SK-N-SH treated with all-trans-retinoic acid at 6 μM for 48 hours (cell line): ENCODE measurements around the gene RBFOX2.

Source experiments
- ATAC-seq: fragments of 200-7000 bp; cut with Tn5 transposase; 3 replicates; pipeline ENCODE4 v1.9.1; 2020; ENCODE audit warnings: mild to moderate bottlenecking, moderate library complexity
- ARNTL ChIP-seq: fragments of 450-650 bp; formaldehyde crosslinking; IDR thresholded peaks from 2 replicates; pipeline ENCODE4 v1.5.0; 2020; ENCODE audit warnings: low read depth, mild to moderate bottlenecking, moderate library complexity, borderline replicate concordance
- CREB5 ChIP-seq: fragments of 250-450 bp; sonication (Bioruptor Pico); IDR thresholded peaks from 2 replicates; pipeline ENCODE4 v1.5.1; 2020; ENCODE audit warnings: low read depth, mild to moderate bottlenecking, moderate library complexity
- CSDC2 ChIP-seq: fragments of 250-450 bp; sonication (Bioruptor Pico); IDR thresholded peaks from 2 replicates; pipeline ENCODE4 v1.5.0; 2020; ENCODE audit warnings: mild to moderate bottlenecking, moderate library complexity
- CSRNP3 ChIP-seq: fragments of 250-450 bp; sonication (Bioruptor Pico); IDR thresholded peaks from 2 replicates; pipeline ENCODE4 v1.5.1; 2021; ENCODE audit warnings: mild to moderate bottlenecking, moderate library complexity
- ESRRG ChIP-seq: fragments of 250-450 bp; sonication (Bioruptor Pico); IDR thresholded peaks from 2 replicates; pipeline ENCODE4 v1.6.1; 2021; ENCODE audit warnings: mild to moderate bottlenecking
- GLIS3 ChIP-seq: fragments of 250-450 bp; sonication (Bioruptor Pico); IDR thresholded peaks from 2 replicates; pipeline ENCODE4 v1.5.0; 2020; ENCODE audit warnings: mild to moderate bottlenecking, moderate library complexity
- ISL1 ChIP-seq: fragments of 250-450 bp; sonication (Bioruptor Pico); IDR thresholded peaks from 2 replicates; pipeline ENCODE4 v2.1.2; 2022; ENCODE audit warnings: mild to moderate bottlenecking, moderate library complexity
- OSR1 ChIP-seq: fragments of 250-450 bp; sonication (Bioruptor Pico); IDR thresholded peaks from 2 replicates; pipeline ENCODE4 v1.8.0; 2022; ENCODE audit warnings: moderate library complexity, mild to moderate bottlenecking, inconsistent platforms
- PATZ1 ChIP-seq: fragments of 250-450 bp; sonication (Bioruptor Pico); IDR thresholded peaks from 2 replicates; pipeline ENCODE4 v1.8.0; 2020; ENCODE audit warnings: mild to moderate bottlenecking, moderate library complexity, borderline replicate concordance
- PPARA ChIP-seq: fragments of 250-450 bp; sonication (Bioruptor Pico); IDR thresholded peaks from 2 replicates; pipeline ENCODE4 v1.5.0; 2020; ENCODE audit warnings: mild to moderate bottlenecking, borderline replicate concordance
- RARB ChIP-seq: fragments of 250-450 bp; sonication (Bioruptor Pico); IDR thresholded peaks from 2 replicates; pipeline ENCODE4 v1.8.0; 2021; ENCODE audit warnings: mild to moderate bottlenecking, moderate library complexity
- SNAI2 ChIP-seq: fragments of 250-450 bp; sonication (Bioruptor Pico); IDR thresholded peaks from 2 replicates; pipeline ENCODE4 v1.5.0; 2020; ENCODE audit warnings: mild to moderate bottlenecking, moderate library complexity
- TCF4 ChIP-seq: fragments of 250-450 bp; sonication (Bioruptor Pico); IDR thresholded peaks from 2 replicates; pipeline ENCODE4 v1.8.0; 2021; ENCODE audit warnings: mild to moderate bottlenecking, moderate library complexity, borderline replicate concordance
- ZC3H10 ChIP-seq: fragments of 250-450 bp; sonication (Bioruptor Pico); IDR thresholded peaks from 2 replicates; pipeline ENCODE4 v1.5.1; 2021; ENCODE audit warnings: mild to moderate bottlenecking, moderate library complexity
- ZFP3 ChIP-seq: fragments of 250-450 bp; sonication (Bioruptor Pico); IDR thresholded peaks from 2 replicates; pipeline ENCODE4 v1.5.0; 2020; ENCODE audit warnings: mild to moderate bottlenecking, moderate library complexity
- ZNF565 ChIP-seq: fragments of 450-650 bp; formaldehyde crosslinking; conservative IDR thresholded peaks from 2 replicates; pipeline ENCODE4 v1.5.0; 2020; ENCODE audit warnings: low read depth, mild to moderate bottlenecking, moderate library complexity
- ZNF70 ChIP-seq: fragments of 450-650 bp; formaldehyde crosslinking; IDR thresholded peaks from 2 replicates; pipeline ENCODE4 v1.5.0; 2020; ENCODE audit warnings: mild to moderate bottlenecking, moderate library complexity
- TF ChIP-seq, protein P1 (sequence below): fragments of 250-450 bp; sonication (Bioruptor Pico); IDR thresholded peaks from 2 replicates; pipeline ENCODE4 v1.8.0; 2021; ENCODE audit warnings: low read depth, mild to moderate bottlenecking, moderate library complexity, borderline replicate concordance
- TF ChIP-seq, protein P2 (sequence below): fragments of 250-450 bp; sonication (Bioruptor Pico); IDR thresholded peaks from 2 replicates; pipeline ENCODE4 v1.5.0; 2020; ENCODE audit warnings: mild to moderate bottlenecking, moderate library complexity

RBFOX2 gene

GRCh38 chr22:35860837-35861236, 167.8 kb downstream of the RBFOX2 start:
- ATAC-seq = no peak
- no peak for TF ChIP-seq ZFP3 (CRISPR knock-in tag)
- no peak for TF ChIP-seq ZNF565
- TF ChIP-seq, protein P1, sequence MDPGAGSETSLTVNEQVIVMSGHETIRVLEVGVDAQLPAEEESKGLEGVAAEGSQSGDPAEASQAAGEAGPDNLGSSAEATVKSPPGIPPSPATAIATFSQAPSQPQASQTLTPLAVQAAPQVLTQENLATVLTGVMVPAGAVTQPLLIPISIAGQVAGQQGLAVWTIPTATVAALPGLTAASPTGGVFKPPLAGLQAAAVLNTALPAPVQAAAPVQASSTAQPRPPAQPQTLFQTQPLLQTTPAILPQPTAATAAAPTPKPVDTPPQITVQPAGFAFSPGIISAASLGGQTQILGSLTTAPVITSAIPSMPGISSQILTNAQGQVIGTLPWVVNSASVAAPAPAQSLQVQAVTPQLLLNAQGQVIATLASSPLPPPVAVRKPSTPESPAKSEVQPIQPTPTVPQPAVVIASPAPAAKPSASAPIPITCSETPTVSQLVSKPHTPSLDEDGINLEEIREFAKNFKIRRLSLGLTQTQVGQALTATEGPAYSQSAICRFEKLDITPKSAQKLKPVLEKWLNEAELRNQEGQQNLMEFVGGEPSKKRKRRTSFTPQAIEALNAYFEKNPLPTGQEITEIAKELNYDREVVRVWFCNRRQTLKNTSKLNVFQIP (CRISPR knock-in tag) = no peak
- TF ChIP-seq ARNTL (CRISPR knock-in tag) = no peak
- TF ChIP-seq ZC3H10 (CRISPR knock-in tag) = no peak
- no peak for TF ChIP-seq GLIS3 (CRISPR knock-in tag)
- no peak for TF ChIP-seq CSRNP3 (CRISPR knock-in tag)
- no peak for TF ChIP-seq PPARA (CRISPR knock-in tag)
- no peak for TF ChIP-seq CSDC2 (CRISPR knock-in tag)
- TF ChIP-seq OSR1 (CRISPR knock-in tag) = no peak
- no peak for TF ChIP-seq SNAI2 (CRISPR knock-in tag)
- TF ChIP-seq TCF4 (CRISPR knock-in tag) = no peak
- TF ChIP-seq RARB = no peak
- TF ChIP-seq, protein P2, sequence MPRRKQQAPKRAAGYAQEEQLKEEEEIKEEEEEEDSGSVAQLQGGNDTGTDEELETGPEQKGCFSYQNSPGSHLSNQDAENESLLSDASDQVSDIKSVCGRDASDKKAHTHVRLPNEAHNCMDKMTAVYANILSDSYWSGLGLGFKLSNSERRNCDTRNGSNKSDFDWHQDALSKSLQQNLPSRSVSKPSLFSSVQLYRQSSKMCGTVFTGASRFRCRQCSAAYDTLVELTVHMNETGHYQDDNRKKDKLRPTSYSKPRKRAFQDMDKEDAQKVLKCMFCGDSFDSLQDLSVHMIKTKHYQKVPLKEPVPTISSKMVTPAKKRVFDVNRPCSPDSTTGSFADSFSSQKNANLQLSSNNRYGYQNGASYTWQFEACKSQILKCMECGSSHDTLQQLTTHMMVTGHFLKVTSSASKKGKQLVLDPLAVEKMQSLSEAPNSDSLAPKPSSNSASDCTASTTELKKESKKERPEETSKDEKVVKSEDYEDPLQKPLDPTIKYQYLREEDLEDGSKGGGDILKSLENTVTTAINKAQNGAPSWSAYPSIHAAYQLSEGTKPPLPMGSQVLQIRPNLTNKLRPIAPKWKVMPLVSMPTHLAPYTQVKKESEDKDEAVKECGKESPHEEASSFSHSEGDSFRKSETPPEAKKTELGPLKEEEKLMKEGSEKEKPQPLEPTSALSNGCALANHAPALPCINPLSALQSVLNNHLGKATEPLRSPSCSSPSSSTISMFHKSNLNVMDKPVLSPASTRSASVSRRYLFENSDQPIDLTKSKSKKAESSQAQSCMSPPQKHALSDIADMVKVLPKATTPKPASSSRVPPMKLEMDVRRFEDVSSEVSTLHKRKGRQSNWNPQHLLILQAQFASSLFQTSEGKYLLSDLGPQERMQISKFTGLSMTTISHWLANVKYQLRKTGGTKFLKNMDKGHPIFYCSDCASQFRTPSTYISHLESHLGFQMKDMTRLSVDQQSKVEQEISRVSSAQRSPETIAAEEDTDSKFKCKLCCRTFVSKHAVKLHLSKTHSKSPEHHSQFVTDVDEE = no peak
- TF ChIP-seq ISL1 = no peak
- TF ChIP-seq ESRRG (CRISPR knock-in tag) = no peak
- TF ChIP-seq, all 23 proteins: peak for 0

DNA sequence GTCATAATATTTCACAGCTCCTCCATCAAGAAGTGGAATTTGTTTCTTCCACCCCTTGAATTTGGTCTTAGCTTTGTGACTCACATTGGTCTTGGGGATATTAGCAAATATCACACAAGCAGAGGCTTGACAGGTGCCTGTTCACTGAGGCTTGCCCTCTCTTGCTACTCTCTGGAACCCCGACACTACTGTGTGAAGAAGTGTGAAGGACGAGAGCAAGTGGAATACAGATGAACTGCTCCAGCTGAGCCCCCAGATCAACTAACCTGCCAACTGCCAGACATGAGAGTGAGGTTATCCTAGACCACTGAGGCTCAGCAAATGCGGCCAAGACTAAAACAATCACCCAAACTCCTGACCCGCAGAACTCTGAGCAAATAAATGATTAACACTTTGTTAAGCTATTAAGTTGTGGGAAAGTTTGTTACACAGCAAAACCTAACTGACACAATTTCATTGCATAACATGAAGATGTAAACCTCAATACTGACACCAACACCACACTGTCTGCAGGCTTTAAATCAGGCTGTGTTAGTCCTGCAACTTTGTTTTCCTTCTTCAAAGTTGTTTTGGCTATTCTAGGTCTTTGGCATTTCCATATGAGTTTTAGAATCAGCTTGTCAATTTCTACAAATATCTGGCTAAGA, 168.4 kb downstream of the RBFOX2 start:
- no peak for ATAC-seq
- TF ChIP-seq ZFP3 (CRISPR knock-in tag) (no peak), ZC3H10 (CRISPR knock-in tag) (no peak)

DNA sequence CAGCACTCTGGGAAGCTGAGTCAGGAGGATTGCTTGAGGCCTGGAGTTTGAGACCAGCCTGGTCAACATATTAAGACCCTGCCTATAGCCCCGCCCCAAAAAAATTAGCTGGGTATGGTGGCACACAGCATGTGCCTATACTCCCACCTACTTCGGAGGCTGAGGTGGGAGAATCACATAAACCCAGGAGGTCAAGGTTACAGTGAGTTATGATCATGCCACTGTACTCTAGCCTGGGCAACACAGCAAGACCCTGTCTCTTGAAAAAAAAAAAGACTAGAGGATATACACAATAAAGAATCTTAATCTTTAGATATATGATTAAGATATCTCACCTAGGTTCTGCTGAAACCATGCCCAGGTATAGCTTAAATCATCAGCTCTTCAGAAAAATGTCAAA, 174.3 kb downstream of the RBFOX2 start:
- TF ChIP-seq CREB5 (CRISPR knock-in tag) = no peak
- TF ChIP-seq, all 23 proteins: peak for 0
- no peak for ATAC-seq

DNA sequence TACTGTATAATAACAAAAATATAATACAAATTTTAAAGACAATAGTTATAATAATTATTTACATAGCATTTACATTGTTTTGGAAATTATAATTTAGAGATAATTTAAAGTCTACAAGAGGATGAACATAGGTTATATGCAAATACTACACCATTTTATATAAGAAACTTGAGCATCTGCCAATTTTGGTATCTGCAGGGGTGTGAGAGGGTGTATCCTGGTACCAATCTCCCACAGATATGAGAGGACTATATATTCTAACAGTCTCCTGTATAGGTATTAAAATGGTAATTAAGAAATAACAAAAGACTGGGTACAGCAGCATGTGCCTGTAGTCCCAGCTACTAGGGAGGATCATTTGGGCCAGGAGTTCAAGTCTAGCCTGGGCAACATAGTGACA, 176.5 kb downstream of the RBFOX2 start:
- no peak for TF ChIP-seq ISL1
- TF ChIP-seq PATZ1 (CRISPR knock-in tag) = no peak
- no peak for TF ChIP-seq ZNF70
- TF ChIP-seq ARNTL (CRISPR knock-in tag) = no peak
- no peak for TF ChIP-seq CSRNP3 (CRISPR knock-in tag)
- TF ChIP-seq RARB = no peak
- TF ChIP-seq TCF4 (CRISPR knock-in tag) = no peak
- TF ChIP-seq, protein P2 = no peak
- no peak for TF ChIP-seq CSDC2 (CRISPR knock-in tag)
- TF ChIP-seq, all 23 proteins: peak for 0
- no peak for ATAC-seq
